HepG2 (cell line): Measurements from ENCODE around the gene BMF. TPM values are rescaled to one million over a fixed set of nuclear protein-coding genes. Genes with fewer than 3 reads are reported as not detected.

Experiments used
- AGO2 ChIP-seq: fragments of 200-400 bp; formaldehyde crosslinking; optimal IDR thresholded peaks from 2 replicates; pipeline ENCODE3; 2017; ENCODE audit warnings: mild to moderate bottlenecking, low read depth, low read length, moderate library complexity
- ARHGAP35 ChIP-seq: sonication (generic); formaldehyde crosslinking; IDR thresholded peaks from 2 replicates; pipeline ENCODE4 v1.9.0; 2022; ENCODE audit warnings: mild to moderate bottlenecking, inconsistent platforms, moderate library complexity, missing genetic modification reagents, borderline replicate concordance
- ATF5 ChIP-seq: sonication (generic); formaldehyde crosslinking; IDR thresholded peaks from 2 replicates; pipeline ENCODE4 v1.4.0; 2020; ENCODE audit warnings: mild to moderate bottlenecking, low read depth, missing genetic modification reagents
- CCDC6 ChIP-seq: sonication (generic); formaldehyde crosslinking; IDR thresholded peaks from 2 replicates; pipeline ENCODE4 v1.8.1; 2022; ENCODE audit warnings: mild to moderate bottlenecking, missing genetic modification reagents, moderate library complexity
- CHD2 ChIP-seq: IDR thresholded peaks from 2 replicates; pipeline ENCODE4 v1.6.1; 2011; ENCODE audit warnings: low read depth, low read length, improper control_type of control experiment
- DMTF1 ChIP-seq: sonication (generic); formaldehyde crosslinking; IDR thresholded peaks from 2 replicates; pipeline ENCODE4 v1.4.0; 2020; ENCODE audit warnings: mild to moderate bottlenecking, missing genetic modification reagents
- EED ChIP-seq: sonication (generic); formaldehyde crosslinking; IDR thresholded peaks from 2 replicates; pipeline ENCODE4 v1.5.0; 2020; ENCODE audit warnings: mild to moderate bottlenecking, missing genetic modification reagents
- HDAC2 ChIP-seq: sonication (generic); formaldehyde crosslinking; IDR thresholded peaks from 2 replicates; pipeline ENCODE4 v1.4.0; 2020; ENCODE audit warnings: missing genetic modification reagents
- HOXD1 ChIP-seq: sonication (generic); formaldehyde crosslinking; IDR thresholded peaks from 2 replicates; pipeline ENCODE4 v1.5.0; 2020; ENCODE audit warnings: missing genetic modification reagents
- MLLT10 ChIP-seq: sonication (generic); formaldehyde crosslinking; IDR thresholded peaks from 2 replicates; pipeline ENCODE4 v1.4.0; 2020; ENCODE audit warnings: missing genetic modification reagents
- NKX3-1 ChIP-seq: sonication (generic); formaldehyde crosslinking; IDR thresholded peaks from 2 replicates; pipeline ENCODE4 v1.5.0; 2020; ENCODE audit warnings: missing genetic modification reagents
- PRDM4 ChIP-seq: sonication (generic); formaldehyde crosslinking; IDR thresholded peaks from 2 replicates; pipeline ENCODE4 v1.9.0; 2021; ENCODE audit warnings: missing genetic modification reagents, borderline replicate concordance
- SETDB1 ChIP-seq: sonication (generic); formaldehyde crosslinking; IDR thresholded peaks from 2 replicates; pipeline ENCODE4 v1.5.1; 2020; ENCODE audit warnings: missing genetic modification reagents, mild to moderate bottlenecking, borderline replicate concordance
- SP1 ChIP-seq, 2 experiments: fragments of 450-650 bp in 1 of 2; sonication (generic) in 1 of 2; formaldehyde crosslinking in 1 of 2; IDR thresholded peaks; 2 replicates each; pipeline versions ENCODE4 v1.4.0 to v1.6.1; 2016 to 2020; ENCODE audit warnings: missing genetic modification reagents in 1 of 2
- TBX3 ChIP-seq: fragments of 450-650 bp; IDR thresholded peaks from 2 replicates; pipeline ENCODE4 v1.6.1; 2017; ENCODE audit warnings: antibody characterized with exemption, mild to moderate bottlenecking, inconsistent platforms, borderline replicate concordance
- ZFP62 ChIP-seq: sonication (generic); formaldehyde crosslinking; IDR thresholded peaks from 2 replicates; pipeline ENCODE4 v1.4.0; 2020; ENCODE audit warnings: missing genetic modification reagents
- ZNF30 ChIP-seq: sonication (generic); formaldehyde crosslinking; IDR thresholded peaks from 2 replicates; pipeline ENCODE4 v1.5.0; 2020; ENCODE audit warnings: mild to moderate bottlenecking, missing genetic modification reagents
- ZNF362 ChIP-seq: sonication (generic); formaldehyde crosslinking; IDR thresholded peaks from 2 replicates; pipeline ENCODE4 v1.4.0; 2020; ENCODE audit warnings: missing genetic modification reagents, mild to moderate bottlenecking, borderline replicate concordance
- ZNF446 ChIP-seq: sonication (generic); formaldehyde crosslinking; IDR thresholded peaks from 2 replicates; pipeline ENCODE4 v1.5.0; 2020; ENCODE audit warnings: mild to moderate bottlenecking, missing genetic modification reagents
- ZNF484 ChIP-seq: sonication (generic); formaldehyde crosslinking; IDR thresholded peaks from 2 replicates; pipeline ENCODE4 v1.5.1; 2020; ENCODE audit warnings: mild to moderate bottlenecking, low read depth, missing genetic modification reagents, borderline replicate concordance
- ZNF589 ChIP-seq: sonication (generic); formaldehyde crosslinking; conservative IDR thresholded peaks from 2 replicates; pipeline ENCODE4 v1.8.0; 2022; ENCODE audit warnings: mild to moderate bottlenecking, moderate library complexity, missing genetic modification reagents
- polyA plus RNA-seq, 8 experiments: library from polyadenylated mRNA; depleted of rRNA in 3 of 8; stranded (reverse) in 7 of 8; unstranded in 1 of 8; fragments of >200 nt; fragmentation: Illumina TruSeq in 4 of 8; extraction: Trizol in 4 of 8; gene quantifications; 2 replicates each; pipeline versions ENCODE4 v1.2.1 to v1.2.3, GENCODE V29; 2011 to 2016; ENCODE audit warnings: low read depth in 4 of 8, missing spikeins in 1 of 8, mixed read lengths in 1 of 8; ENCODE audit not compliant: insufficient read depth in 1 of 8
- total RNA-seq, 5 experiments: library from RNA; depleted of rRNA; stranded (reverse); fragments of >200 nt; fragmentation: Illumina TruSeq; extraction: Trizol; gene quantifications; 2 replicates each; pipeline ENCODE4 v1.2.3, GENCODE V29; 2016; ENCODE audit warnings: low read depth in 1 of 5

The BMF gene
- total and polyA plus RNA-seq, 2 of the 13 experiments (the other 11 are each of a cell fraction or from before 2014, with no cell fraction given), result 8.7 to 15.9 TPM

GRCh38 chr15:40115670-40116093, 7.0 kb upstream of the BMF start (continued):
- TF ChIP-seq ZNF446 (CRISPR knock-in tag) (no peak), EED (CRISPR knock-in tag) (no peak; the same call in 1 of the 2 replicates), SETDB1 (CRISPR knock-in tag) (no peak), DMTF1 (CRISPR knock-in tag) (no peak), ATF5 (no peak), ZNF589 (CRISPR knock-in tag) (no peak), ZFP62 (CRISPR knock-in tag) (no peak), HOXD1 (CRISPR knock-in tag) (no peak), SP1 (IDR thresholded peaks at IDR 0.05) (no peak), SP1 (CRISPR knock-in tag; IDR thresholded peaks at IDR 0.05) (no peak), TBX3 (no peak), ZNF362 (CRISPR knock-in tag) (no peak), ARHGAP35 (CRISPR knock-in tag) (no peak), CCDC6 (no peak), ZNF30 (CRISPR knock-in tag) (no peak), NKX3-1 (CRISPR knock-in tag) (no peak), ZNF484 (CRISPR knock-in tag) (no peak), CHD2 (no peak), PRDM4 (CRISPR knock-in tag) (no peak), HDAC2 (CRISPR knock-in tag) (peak; percentile 72; the same call in 1 of the 2 replicates), AGO2 (no peak), MLLT10 (CRISPR knock-in tag) (no peak)
